ENCODE results near the gene SEC63.

- TF ChIP-seq ZNF8 (CRISPR knock-in tag; IDR thresholded peaks at IDR 0.05), result no peak
- no peak for TF ChIP-seq ZFP30 (CRISPR knock-in tag; IDR thresholded peaks at IDR 0.05)
- TF ChIP-seq PATZ1 (CRISPR knock-in tag; IDR thresholded peaks at IDR 0.05; ENCODE audit: borderline replicate concordance), result no peak
- no peak for TF ChIP-seq ZNF565 (CRISPR knock-in tag; conservative IDR thresholded peaks at IDR 0.05; ENCODE audit: low read depth)
- TF ChIP-seq TSHZ2 (CRISPR knock-in tag; IDR thresholded peaks at IDR 0.05), result no peak
- no peak for TF ChIP-seq RARB (CRISPR knock-in tag; IDR thresholded peaks at IDR 0.05)
- TF ChIP-seq ZNF70 (CRISPR knock-in tag; IDR thresholded peaks at IDR 0.05), result no peak
- TF ChIP-seq PPARA (CRISPR knock-in tag; IDR thresholded peaks at IDR 0.05; ENCODE audit: borderline replicate concordance), result no peak
- TF ChIP-seq CREB5 (CRISPR knock-in tag; IDR thresholded peaks at IDR 0.05; ENCODE audit: low read depth), result no peak
- TF ChIP-seq ZFP3 (CRISPR knock-in tag; IDR thresholded peaks at IDR 0.05), result no peak
- no peak for TF ChIP-seq GLIS3 (CRISPR knock-in tag; IDR thresholded peaks at IDR 0.05)
- no peak for TF ChIP-seq CSRNP3 (CRISPR knock-in tag; IDR thresholded peaks at IDR 0.05)
These were observed 44.6 kb upstream of the SEC63 start for GRCh38 chr6:108002365-108003221.

Data from SK-N-SH treated with all-trans-retinoic acid at 6 μM for 48 hours (cell line).